CD4-positive, alpha-beta T cell treated with Interleukin-10 for 1 hour (primary cell): ENCODE data around the gene CFAP91.

Source experiments
- DNase-seq: peaks from one replicate; pipeline ENCODE4 v3.0.0-alpha.2; 2020

The CFAP91 gene

GRCh38 chr3:119746423-119746822 lies 43.6 kb downstream of the CFAP91 start:
- no peak for DNase-seq

GRCh38 chr3:119747357-119747756 lies 44.5 kb downstream of the CFAP91 start:
- no peak for DNase-seq

- DNase-seq = no peak
These were observed 46.2 kb downstream of the CFAP91 start for GRCh38 chr3:119748991-119749390.

- no peak for DNase-seq
These were observed 48.6 kb downstream of the CFAP91 start for GRCh38 chr3:119751423-119751822.
